Stomach smooth muscle (tissue), 2 donors: ENCODE data around the gene FBXL7.

ENCODE experiments used
- H3K27ac ChIP-seq: one replicate; pipeline ENCODE4 v1.7.0; 2013; ENCODE audit warnings: mild to moderate bottlenecking, low read length, inconsistent platforms
- H3K27me3 ChIP-seq, 2 donors: one replicate each; pipeline ENCODE4 v1.7.0; 2013; ENCODE audit warnings: low read length in 2 of 2; ENCODE audit not compliant: insufficient read depth in 2 of 2, control insufficient read depth in 1 of 2
- H3K36me3 ChIP-seq, 2 donors: one replicate each; pipeline ENCODE4 v1.7.0; 2013; ENCODE audit warnings: low read length in 2 of 2; ENCODE audit not compliant: control insufficient read depth in 2 of 2, insufficient read depth in 2 of 2
- H3K4me1 ChIP-seq: one replicate; pipeline ENCODE4 v1.7.0; 2013; ENCODE audit warnings: low read length; ENCODE audit not compliant: control insufficient read depth, insufficient read depth
- H3K4me3 ChIP-seq, 2 donors: one replicate each; pipeline ENCODE4 v1.7.0; 2013; ENCODE audit warnings: low read length in 2 of 2
- H3K9ac ChIP-seq, 2 donors: one replicate each; pipeline ENCODE4 v1.7.0; 2013; ENCODE audit warnings: low read length in 2 of 2, mild to moderate bottlenecking in 1 of 2
- H3K9me3 ChIP-seq, 2 donors: one replicate each; pipeline ENCODE4 v1.7.0; 2013; ENCODE audit warnings: low read length in 2 of 2; ENCODE audit not compliant: control insufficient read depth in 2 of 2
- donor health status: healthy.
- donor health status: Pancreatic carcinoma.

FBXL7 gene

DNA sequence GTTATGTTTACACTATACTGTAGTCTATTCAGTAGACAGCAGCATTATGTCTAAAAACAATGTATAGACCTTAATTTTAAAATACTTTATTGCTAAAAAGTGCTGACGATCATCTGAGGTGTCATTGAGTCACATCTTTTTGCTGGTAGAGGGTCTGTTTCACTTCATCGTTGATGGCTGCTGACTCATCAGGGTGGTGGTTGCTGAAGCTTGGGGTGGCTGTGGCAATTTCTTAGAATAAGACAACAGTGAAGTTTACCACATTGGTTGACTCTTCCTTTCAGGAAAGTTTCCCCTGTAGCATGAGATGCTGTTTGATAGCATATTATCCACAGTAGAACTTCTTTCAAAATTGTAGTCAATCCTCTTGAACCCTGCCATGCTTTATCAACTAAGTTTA lies 150.3 kb downstream of the FBXL7 start:
- Histone ChIP-seq H3K4me1 (no peaks in the 10 kb centered on the region), H3K27me3 (no peaks in the 10 kb centered on the region), H3K9ac (no peak overlapping the region), H3K36me3 (no peaks in the 10 kb centered on the region), H3K27ac (no peak overlapping the region), H3K4me3 (no peak overlapping the region), H3K9me3 (no peaks in the 10 kb centered on the region)

- Histone ChIP-seq H3K4me3 (no peak overlapping the region), H3K27me3 (no peaks in the 10 kb centered on the region), H3K27ac (no peak overlapping the region), H3K9ac (no peak overlapping the region), H3K9me3 (no peaks in the 10 kb centered on the region), H3K36me3 (no peaks in the 10 kb centered on the region), H3K4me1 (no peaks in the 10 kb centered on the region)
Measured at GRCh38 chr5:15654779-15655178, 154.8 kb downstream of the FBXL7 start.

- no peaks in the 10 kb centered on the region for H3K36me3 ChIP-seq
- H3K4me3 ChIP-seq, result no peak overlapping the region
- no peak overlapping the region for H3K9ac ChIP-seq
- H3K4me1 ChIP-seq, result no peaks in the 10 kb centered on the region
- no peak overlapping the region for H3K27ac ChIP-seq
- no peaks in the 10 kb centered on the region for H3K9me3 ChIP-seq
- H3K27me3 ChIP-seq, result no peaks in the 10 kb centered on the region
Measured at GRCh38 chr5:15655683-15656082, 155.7 kb downstream of the FBXL7 start.

DNA sequence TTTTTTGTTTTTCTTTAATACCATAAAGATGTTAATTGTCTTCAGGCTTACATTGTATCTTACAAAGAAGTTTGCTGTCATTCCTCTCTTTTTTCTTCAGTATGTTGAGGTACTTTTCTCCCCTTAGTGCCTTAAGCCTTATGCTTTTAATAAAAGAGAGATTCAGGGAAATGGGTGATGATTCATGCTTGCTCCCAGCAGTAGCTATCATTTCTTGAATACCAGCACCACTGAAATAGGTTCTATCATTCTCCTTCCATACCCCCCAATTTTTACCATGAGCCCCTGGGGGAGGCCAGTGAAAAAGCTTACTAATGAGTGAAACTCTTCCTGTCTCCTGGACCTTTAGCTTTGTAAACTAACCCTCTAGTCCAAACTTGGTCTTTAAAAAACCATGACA lies 165.0 kb downstream of the FBXL7 start:
- Histone ChIP-seq H3K9ac (no peak overlapping the region), H3K4me1 (no peaks in the 10 kb centered on the region), H3K27me3 (no peaks in the 10 kb centered on the region), H3K9me3 (no peaks in the 10 kb centered on the region), H3K36me3 (no peaks in the 10 kb centered on the region), H3K27ac (no peak overlapping the region), H3K4me3 (no peak overlapping the region)

GRCh38 chr5:15669826-15670225 lies 169.8 kb downstream of the FBXL7 start:
- no peak overlapping the region for H3K27ac ChIP-seq
- no peaks in the 10 kb centered on the region for H3K4me1 ChIP-seq
- H3K9me3 ChIP-seq, result no peaks in the 10 kb centered on the region
- H3K36me3 ChIP-seq, result no peaks in the 10 kb centered on the region
- H3K4me3 ChIP-seq, result no peak overlapping the region
- no peak overlapping the region for H3K9ac ChIP-seq
- H3K27me3 ChIP-seq, result no peaks in the 10 kb centered on the region

GRCh38 chr5:15674716-15675115 lies 174.7 kb downstream of the FBXL7 start:
- no peaks in the 10 kb centered on the region for H3K9me3 ChIP-seq
- no peaks in the 10 kb centered on the region for H3K36me3 ChIP-seq
- no peaks in the 10 kb centered on the region for H3K4me1 ChIP-seq
- H3K9ac ChIP-seq, result no peak overlapping the region
- H3K27ac ChIP-seq, result no peak overlapping the region
- H3K4me3 ChIP-seq, result no peak overlapping the region
- no peaks in the 10 kb centered on the region for H3K27me3 ChIP-seq

DNA sequence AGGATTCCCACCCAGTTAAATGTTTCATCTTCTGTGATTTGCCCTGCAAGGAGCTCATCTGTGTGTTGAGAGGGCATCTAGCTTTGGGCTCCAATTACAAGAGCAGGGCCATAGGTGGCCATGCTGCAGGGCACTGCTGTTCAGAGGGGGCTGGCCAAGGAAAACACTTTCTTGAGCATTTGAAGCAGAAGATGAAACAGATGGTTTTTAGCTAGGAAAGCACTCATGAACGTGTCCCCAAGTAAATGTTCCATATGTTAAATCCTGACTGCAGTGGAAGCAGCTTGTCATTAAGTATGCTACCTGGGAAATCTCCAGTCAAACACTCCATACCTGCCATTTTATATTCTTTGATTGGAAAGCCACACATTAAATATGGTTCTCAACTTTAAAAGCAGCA lies 176.6 kb downstream of the FBXL7 start:
- no peak overlapping the region for H3K27ac ChIP-seq
- no peak overlapping the region for H3K9ac ChIP-seq
- no peaks in the 10 kb centered on the region for H3K27me3 ChIP-seq
- no peaks in the 10 kb centered on the region for H3K9me3 ChIP-seq
- H3K4me3 ChIP-seq, result no peak overlapping the region
- no peaks in the 10 kb centered on the region for H3K4me1 ChIP-seq
- H3K36me3 ChIP-seq, result no peaks in the 10 kb centered on the region

DNA sequence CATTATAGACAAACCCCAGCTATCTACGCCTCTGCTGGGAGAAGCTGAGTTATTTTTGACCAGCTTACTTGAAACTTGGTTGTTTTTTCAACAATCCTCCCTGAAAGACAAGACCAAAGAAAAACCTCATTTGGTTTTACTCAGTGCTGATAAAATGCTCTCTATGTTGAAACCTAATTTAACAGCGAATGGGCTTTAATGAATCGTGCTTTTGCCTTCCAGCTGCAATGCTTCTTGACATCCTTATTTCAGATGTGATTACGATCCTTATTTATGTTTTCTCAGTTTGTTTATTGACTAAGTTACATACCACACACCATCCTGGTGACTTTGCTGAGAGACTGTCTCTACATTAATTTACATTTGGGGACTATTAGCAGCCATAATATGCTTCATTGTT lies 179.2 kb downstream of the FBXL7 start:
- Histone ChIP-seq H3K4me3 (no peak overlapping the region), H3K9me3 (no peaks in the 10 kb centered on the region), H3K36me3 (no peaks in the 10 kb centered on the region), H3K9ac (no peak overlapping the region), H3K27me3 (no peaks in the 10 kb centered on the region), H3K27ac (no peak overlapping the region), H3K4me1 (no peaks in the 10 kb centered on the region)

GRCh38 chr5:15680455-15680854 lies 180.5 kb downstream of the FBXL7 start:
- no peaks in the 10 kb centered on the region for H3K9me3 ChIP-seq
- no peak overlapping the region for H3K4me3 ChIP-seq
- no peak overlapping the region for H3K27ac ChIP-seq
- no peaks in the 10 kb centered on the region for H3K36me3 ChIP-seq
- no peaks in the 10 kb centered on the region for H3K4me1 ChIP-seq
- no peak overlapping the region for H3K9ac ChIP-seq
- H3K27me3 ChIP-seq, result no peaks in the 10 kb centered on the region

DNA sequence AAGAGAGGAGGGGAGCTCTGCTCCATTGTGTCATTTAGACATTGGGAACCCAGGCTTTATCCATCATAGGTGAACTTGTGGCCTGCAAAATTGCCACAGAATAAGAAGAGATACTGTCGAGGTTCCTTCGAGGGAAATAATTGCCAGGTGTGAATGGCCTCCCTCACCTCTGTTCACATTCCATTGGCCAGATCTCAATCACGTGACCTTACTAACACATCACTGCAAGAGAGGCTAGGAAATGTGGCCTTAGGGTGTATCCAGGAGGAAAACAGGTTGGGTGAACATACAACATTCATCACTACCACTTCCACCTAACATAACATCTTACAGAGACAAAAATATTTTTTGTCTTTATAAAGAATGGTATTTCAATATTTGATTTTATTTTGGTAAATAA lies 182.1 kb downstream of the FBXL7 start:
- Histone ChIP-seq H3K27ac (no peak overlapping the region), H3K4me1 (no peaks in the 10 kb centered on the region), H3K9me3 (no peaks in the 10 kb centered on the region), H3K36me3 (no peaks in the 10 kb centered on the region), H3K9ac (no peak overlapping the region), H3K27me3 (no peaks in the 10 kb centered on the region), H3K4me3 (no peak overlapping the region)

DNA sequence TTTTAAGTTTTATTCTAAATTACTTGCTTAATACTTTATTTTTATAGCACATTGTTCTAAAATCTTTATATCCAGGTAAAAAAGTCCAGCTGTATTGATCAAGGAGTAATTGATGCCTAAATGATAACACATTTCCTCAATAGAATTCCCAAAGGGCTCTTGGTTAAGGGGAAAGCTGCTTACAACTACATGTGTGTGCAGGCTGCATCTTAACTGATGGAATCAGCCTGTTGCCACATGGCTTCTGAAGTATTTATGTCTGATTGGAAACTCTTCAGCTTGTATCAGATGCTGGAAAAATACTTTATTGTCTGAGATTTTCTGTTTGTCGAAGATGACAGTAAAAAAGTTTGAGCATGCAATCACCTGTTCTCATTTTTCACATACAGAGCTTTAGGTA lies 182.6 kb downstream of the FBXL7 start:
- H3K9me3 ChIP-seq, result no peaks in the 10 kb centered on the region
- no peaks in the 10 kb centered on the region for H3K4me1 ChIP-seq
- H3K27ac ChIP-seq, result no peak overlapping the region
- no peaks in the 10 kb centered on the region for H3K27me3 ChIP-seq
- no peak overlapping the region for H3K4me3 ChIP-seq
- H3K36me3 ChIP-seq, result no peaks in the 10 kb centered on the region
- H3K9ac ChIP-seq, result no peak overlapping the region

- Histone ChIP-seq H3K4me3 (no peak overlapping the region), H3K36me3 (no peaks in the 10 kb centered on the region), H3K9me3 (no peaks in the 10 kb centered on the region), H3K4me1 (no peaks in the 10 kb centered on the region), H3K9ac (no peak overlapping the region), H3K27me3 (no peaks in the 10 kb centered on the region), H3K27ac (no peak overlapping the region)
Measured at GRCh38 chr5:15683332-15683731, 183.4 kb downstream of the FBXL7 start.
